Measurements from ENCODE around the gene PRLH. TPM values are rescaled to one million over a fixed set of nuclear protein-coding genes. Genes with fewer than 3 reads are reported as not detected.

Gene PRLH
- total RNA-seq, 1 experiment from 2014 or later: not detected

DNA sequence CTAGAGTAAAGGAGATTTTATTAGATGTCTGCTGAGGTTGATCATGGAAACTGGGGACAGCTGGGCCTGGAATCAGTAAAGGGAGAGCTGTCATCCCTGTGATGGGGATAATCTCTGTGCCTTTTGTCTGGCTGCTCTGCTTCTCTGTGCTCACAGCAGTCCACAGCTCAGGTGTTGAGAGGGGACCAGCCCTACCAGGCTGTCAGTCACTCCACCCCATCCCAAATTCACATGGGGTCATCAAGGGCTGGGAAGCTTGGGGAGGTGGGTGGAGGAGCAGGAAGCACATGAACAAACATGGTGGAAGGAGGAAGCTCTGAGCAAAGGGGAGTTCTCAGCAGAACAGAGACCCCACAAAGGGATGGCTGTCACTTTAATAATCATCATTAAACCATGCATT lies 47.3 kb downstream of the PRLH start (continued):
- no peak for TF ChIP-seq ELF4 (CRISPR knock-in tag; IDR thresholded peaks at IDR 0.05; ENCODE audit: low read depth)
- no peak for TF ChIP-seq FOXP1 (CRISPR knock-in tag; IDR thresholded peaks at IDR 0.05; ENCODE audit: borderline replicate concordance)
- TF ChIP-seq, protein P1, sequence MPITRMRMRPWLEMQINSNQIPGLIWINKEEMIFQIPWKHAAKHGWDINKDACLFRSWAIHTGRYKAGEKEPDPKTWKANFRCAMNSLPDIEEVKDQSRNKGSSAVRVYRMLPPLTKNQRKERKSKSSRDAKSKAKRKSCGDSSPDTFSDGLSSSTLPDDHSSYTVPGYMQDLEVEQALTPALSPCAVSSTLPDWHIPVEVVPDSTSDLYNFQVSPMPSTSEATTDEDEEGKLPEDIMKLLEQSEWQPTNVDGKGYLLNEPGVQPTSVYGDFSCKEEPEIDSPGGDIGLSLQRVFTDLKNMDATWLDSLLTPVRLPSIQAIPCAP (CRISPR knock-in tag; IDR thresholded peaks at IDR 0.05): no peak
- no peak for TF ChIP-seq ETV6 (CRISPR knock-in tag; IDR thresholded peaks at IDR 0.05)

DNA sequence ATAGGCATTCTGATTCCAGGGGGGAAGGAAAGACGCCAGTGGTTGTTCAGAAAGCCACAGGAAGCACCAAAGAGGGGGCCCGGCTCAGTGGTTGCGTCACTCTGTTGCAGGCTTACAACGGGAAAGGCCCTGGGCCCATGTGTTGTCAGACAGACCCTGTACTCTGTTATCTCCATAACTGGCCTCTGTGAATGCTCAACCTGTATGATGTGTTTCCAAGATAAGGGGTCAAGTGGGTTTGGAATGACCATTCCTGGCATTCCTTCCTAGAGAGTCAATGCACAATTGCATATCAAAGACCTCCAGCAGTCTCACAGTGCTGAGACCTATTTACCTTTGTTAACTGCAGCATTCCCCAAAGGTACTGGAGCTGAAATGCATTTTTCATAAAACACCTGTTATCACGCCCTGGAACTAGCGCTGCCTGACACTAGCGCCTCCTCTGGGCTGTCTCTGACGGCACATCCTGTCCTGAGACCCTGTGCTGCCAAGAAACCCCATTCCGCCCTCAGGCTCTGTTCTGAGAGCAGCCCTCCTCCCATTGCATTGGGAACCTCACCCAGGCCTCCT lies 47.9 kb downstream of the PRLH start:
- 0 out of 2 replicates have a peak overlapping the region, but pooled peaks have one; percentile 2 for H3K4me3 Mint-ChIP-seq
- peak; percentile 82 for DNase-seq (ENCODE audit: low spot score)
- H3K36me3 Mint-ChIP-seq: peaks cover 1% of the 10 kb centered on the region; the same call in 1 of the 2 replicates
- H3K27ac Mint-ChIP-seq: peak overlapping the region; percentile 93
- H3K9me3 Mint-ChIP-seq: peaks cover 2% of the 10 kb centered on the region; the same call in 1 of the 2 replicates
- CTCF ChIA-PET: interaction anchor here (1.1 to 4.1 kb wide), 13 partner anchors 10 to 131 kb away, joined by 3 to 36 read pairs (median 4); partner anchors contain the start of gene RAB17
- ATAC-seq: peak; percentile 89
- H3K27me3 Mint-ChIP-seq (ENCODE audit: low read depth): peaks cover 1% of the 10 kb centered on the region; the same call in 1 of the 2 replicates
- POLR2A ChIA-PET: interaction anchor here (1.0 to 1.4 kb wide), 2 partner anchors 12 to 23 kb away, joined by 3 to 7 read pairs; partner anchors contain the start of gene RAB17
- H3K4me1 Mint-ChIP-seq: peaks cover 62% of the 10 kb centered on the region
- TF ChIP-seq, protein P2, sequence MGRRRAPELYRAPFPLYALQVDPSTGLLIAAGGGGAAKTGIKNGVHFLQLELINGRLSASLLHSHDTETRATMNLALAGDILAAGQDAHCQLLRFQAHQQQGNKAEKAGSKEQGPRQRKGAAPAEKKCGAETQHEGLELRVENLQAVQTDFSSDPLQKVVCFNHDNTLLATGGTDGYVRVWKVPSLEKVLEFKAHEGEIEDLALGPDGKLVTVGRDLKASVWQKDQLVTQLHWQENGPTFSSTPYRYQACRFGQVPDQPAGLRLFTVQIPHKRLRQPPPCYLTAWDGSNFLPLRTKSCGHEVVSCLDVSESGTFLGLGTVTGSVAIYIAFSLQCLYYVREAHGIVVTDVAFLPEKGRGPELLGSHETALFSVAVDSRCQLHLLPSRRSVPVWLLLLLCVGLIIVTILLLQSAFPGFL (CRISPR knock-in tag; IDR thresholded peaks at IDR 0.05; ENCODE audit: borderline replicate concordance): no peak
- TF ChIP-seq NFE2L1 (CRISPR knock-in tag; IDR thresholded peaks at IDR 0.05) (no peak), IRF2 (CRISPR knock-in tag; IDR thresholded peaks at IDR 0.05; ENCODE audit: borderline replicate concordance, low read depth) (no peak), GTF2I (CRISPR knock-in tag; conservative IDR thresholded peaks at IDR 0.05) (no peak), OVOL2 (CRISPR knock-in tag; IDR thresholded peaks at IDR 0.05; ENCODE audit: borderline replicate concordance) (no peak), CREB1 (CRISPR knock-in tag; IDR thresholded peaks at IDR 0.05) (no peak), TEAD1 (CRISPR knock-in tag; IDR thresholded peaks at IDR 0.05) (peak; percentile 98), ELF4 (CRISPR knock-in tag; IDR thresholded peaks at IDR 0.05; ENCODE audit: low read depth) (no peak), FOXK1 (CRISPR knock-in tag; IDR thresholded peaks at IDR 0.05) (peak; percentile 32; the same call in 1 of the 2 replicates), MXD4 (CRISPR knock-in tag; IDR thresholded peaks at IDR 0.05; ENCODE audit: borderline replicate concordance) (no peak), GABPB1 (CRISPR knock-in tag; IDR thresholded peaks at IDR 0.05) (peak; percentile 98), TCF7 (CRISPR knock-in tag; IDR thresholded peaks at IDR 0.05; ENCODE audit: low read depth) (no peak), JAZF1 (CRISPR knock-in tag; IDR thresholded peaks at IDR 0.05) (no peak), GRHL2 (CRISPR knock-in tag; IDR thresholded peaks at IDR 0.05; ENCODE audit: insufficient replicate concordance, severe bottlenecking) (no peak), KAT7 (CRISPR knock-in tag; IDR thresholded peaks at IDR 0.05; ENCODE audit: borderline replicate concordance) (no peak)
- TF ChIP-seq, protein P3, sequence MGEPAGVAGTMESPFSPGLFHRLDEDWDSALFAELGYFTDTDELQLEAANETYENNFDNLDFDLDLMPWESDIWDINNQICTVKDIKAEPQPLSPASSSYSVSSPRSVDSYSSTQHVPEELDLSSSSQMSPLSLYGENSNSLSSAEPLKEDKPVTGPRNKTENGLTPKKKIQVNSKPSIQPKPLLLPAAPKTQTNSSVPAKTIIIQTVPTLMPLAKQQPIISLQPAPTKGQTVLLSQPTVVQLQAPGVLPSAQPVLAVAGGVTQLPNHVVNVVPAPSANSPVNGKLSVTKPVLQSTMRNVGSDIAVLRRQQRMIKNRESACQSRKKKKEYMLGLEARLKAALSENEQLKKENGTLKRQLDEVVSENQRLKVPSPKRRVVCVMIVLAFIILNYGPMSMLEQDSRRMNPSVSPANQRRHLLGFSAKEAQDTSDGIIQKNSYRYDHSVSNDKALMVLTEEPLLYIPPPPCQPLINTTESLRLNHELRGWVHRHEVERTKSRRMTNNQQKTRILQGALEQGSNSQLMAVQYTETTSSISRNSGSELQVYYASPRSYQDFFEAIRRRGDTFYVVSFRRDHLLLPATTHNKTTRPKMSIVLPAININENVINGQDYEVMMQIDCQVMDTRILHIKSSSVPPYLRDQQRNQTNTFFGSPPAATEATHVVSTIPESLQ (CRISPR knock-in tag; IDR thresholded peaks at IDR 0.05): no peak
- TF ChIP-seq, protein P4, sequence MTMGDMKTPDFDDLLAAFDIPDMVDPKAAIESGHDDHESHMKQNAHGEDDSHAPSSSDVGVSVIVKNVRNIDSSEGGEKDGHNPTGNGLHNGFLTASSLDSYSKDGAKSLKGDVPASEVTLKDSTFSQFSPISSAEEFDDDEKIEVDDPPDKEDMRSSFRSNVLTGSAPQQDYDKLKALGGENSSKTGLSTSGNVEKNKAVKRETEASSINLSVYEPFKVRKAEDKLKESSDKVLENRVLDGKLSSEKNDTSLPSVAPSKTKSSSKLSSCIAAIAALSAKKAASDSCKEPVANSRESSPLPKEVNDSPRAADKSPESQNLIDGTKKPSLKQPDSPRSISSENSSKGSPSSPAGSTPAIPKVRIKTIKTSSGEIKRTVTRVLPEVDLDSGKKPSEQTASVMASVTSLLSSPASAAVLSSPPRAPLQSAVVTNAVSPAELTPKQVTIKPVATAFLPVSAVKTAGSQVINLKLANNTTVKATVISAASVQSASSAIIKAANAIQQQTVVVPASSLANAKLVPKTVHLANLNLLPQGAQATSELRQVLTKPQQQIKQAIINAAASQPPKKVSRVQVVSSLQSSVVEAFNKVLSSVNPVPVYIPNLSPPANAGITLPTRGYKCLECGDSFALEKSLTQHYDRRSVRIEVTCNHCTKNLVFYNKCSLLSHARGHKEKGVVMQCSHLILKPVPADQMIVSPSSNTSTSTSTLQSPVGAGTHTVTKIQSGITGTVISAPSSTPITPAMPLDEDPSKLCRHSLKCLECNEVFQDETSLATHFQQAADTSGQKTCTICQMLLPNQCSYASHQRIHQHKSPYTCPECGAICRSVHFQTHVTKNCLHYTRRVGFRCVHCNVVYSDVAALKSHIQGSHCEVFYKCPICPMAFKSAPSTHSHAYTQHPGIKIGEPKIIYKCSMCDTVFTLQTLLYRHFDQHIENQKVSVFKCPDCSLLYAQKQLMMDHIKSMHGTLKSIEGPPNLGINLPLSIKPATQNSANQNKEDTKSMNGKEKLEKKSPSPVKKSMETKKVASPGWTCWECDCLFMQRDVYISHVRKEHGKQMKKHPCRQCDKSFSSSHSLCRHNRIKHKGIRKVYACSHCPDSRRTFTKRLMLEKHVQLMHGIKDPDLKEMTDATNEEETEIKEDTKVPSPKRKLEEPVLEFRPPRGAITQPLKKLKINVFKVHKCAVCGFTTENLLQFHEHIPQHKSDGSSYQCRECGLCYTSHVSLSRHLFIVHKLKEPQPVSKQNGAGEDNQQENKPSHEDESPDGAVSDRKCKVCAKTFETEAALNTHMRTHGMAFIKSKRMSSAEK (CRISPR knock-in tag; IDR thresholded peaks at IDR 0.05; ENCODE audit: borderline replicate concordance): no peak
- TF ChIP-seq, protein P5, sequence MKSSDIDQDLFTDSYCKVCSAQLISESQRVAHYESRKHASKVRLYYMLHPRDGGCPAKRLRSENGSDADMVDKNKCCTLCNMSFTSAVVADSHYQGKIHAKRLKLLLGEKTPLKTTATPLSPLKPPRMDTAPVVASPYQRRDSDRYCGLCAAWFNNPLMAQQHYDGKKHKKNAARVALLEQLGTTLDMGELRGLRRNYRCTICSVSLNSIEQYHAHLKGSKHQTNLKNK (CRISPR knock-in tag; IDR thresholded peaks at IDR 0.05): no peak
- TF ChIP-seq, protein P6, sequence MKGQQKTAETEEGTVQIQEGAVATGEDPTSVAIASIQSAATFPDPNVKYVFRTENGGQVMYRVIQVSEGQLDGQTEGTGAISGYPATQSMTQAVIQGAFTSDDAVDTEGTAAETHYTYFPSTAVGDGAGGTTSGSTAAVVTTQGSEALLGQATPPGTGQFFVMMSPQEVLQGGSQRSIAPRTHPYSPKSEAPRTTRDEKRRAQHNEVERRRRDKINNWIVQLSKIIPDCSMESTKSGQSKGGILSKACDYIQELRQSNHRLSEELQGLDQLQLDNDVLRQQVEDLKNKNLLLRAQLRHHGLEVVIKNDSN (CRISPR knock-in tag; IDR thresholded peaks at IDR 0.05): no peak
- TF ChIP-seq, protein P7, sequence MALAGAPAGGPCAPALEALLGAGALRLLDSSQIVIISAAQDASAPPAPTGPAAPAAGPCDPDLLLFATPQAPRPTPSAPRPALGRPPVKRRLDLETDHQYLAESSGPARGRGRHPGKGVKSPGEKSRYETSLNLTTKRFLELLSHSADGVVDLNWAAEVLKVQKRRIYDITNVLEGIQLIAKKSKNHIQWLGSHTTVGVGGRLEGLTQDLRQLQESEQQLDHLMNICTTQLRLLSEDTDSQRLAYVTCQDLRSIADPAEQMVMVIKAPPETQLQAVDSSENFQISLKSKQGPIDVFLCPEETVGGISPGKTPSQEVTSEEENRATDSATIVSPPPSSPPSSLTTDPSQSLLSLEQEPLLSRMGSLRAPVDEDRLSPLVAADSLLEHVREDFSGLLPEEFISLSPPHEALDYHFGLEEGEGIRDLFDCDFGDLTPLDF (CRISPR knock-in tag; IDR thresholded peaks at IDR 0.05): no peak
- TF ChIP-seq, protein P8, sequence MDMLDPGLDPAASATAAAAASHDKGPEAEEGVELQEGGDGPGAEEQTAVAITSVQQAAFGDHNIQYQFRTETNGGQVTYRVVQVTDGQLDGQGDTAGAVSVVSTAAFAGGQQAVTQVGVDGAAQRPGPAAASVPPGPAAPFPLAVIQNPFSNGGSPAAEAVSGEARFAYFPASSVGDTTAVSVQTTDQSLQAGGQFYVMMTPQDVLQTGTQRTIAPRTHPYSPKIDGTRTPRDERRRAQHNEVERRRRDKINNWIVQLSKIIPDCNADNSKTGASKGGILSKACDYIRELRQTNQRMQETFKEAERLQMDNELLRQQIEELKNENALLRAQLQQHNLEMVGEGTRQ (CRISPR knock-in tag; IDR thresholded peaks at IDR 0.05): no peak
